Measurements from ENCODE around the gene PREX1.
"Not testable (repeated sequence)": the region's sequence is repeated elsewhere in the genome, so short reads cannot be mapped to it uniquely, and the experiment has no call there.

Gene PREX1

DNA sequence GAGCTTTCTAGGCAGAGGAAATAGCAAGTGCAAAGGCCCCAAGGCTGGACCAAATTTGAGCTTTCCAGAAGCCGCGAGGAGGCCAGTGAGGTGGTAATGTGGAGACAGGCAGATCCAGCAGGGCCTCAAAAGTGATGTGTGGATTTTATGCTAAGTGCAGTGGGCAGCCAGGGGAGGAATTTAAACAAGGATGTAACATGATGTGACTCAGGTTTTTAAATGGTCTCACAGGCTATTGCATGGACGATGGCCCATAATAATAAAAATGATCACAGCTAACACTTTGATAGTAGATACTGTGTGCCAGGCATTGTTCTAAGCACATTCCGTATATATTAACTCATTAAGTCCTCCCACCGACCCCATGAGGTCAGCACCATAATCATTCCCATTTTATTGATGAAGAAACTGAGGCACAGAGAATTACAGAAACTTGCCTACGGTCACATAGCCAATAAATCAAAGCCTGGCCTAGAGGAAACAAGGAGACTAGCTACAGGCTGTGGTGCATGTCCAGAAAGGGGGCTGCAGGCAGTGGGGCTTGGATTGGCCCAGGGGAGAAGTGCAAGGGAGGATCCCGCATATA is 18.0 kb upstream of the PREX1 start:
- no peak for DNase-seq

DNA sequence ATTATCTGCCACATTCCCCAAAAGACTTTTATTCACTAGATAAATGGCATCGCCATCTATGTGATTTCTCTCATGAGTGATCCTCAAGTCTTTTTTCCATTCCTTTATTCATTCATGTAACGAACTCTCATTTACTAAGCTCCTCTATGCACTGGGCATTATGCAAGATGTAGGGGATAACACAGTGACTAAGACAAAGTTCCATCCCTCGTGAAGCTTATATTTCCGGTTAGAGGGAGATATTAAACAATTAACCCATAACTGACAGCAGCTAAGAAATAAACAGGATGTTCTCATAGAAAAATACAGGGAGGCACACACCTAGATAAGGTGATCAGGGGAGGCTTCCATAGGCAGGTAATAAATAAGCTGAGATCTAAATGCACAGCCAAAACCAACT is 17.2 kb upstream of the PREX1 start:
- DNase-seq = no peak

DNA sequence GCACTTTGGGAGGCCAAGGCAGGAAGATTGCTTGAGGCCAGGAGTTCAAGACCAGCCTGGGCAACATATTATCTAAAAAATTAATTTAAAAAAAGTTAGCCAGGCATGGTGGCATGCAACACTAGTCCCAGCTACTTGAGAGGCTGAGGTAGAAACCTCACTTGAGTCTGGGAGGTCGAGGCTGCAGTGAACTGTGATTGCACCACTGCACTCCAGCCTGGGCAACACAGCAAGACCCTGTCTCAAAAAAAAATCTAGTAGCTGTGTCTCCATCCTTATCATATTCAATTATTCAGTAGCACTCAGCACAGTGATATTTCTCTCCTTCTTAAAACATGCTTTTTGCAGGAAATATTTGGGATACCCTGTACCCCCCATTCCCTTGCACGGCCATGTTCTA is 16.1 kb upstream of the PREX1 start:
- not testable (repeated sequence) for DNase-seq

DNA sequence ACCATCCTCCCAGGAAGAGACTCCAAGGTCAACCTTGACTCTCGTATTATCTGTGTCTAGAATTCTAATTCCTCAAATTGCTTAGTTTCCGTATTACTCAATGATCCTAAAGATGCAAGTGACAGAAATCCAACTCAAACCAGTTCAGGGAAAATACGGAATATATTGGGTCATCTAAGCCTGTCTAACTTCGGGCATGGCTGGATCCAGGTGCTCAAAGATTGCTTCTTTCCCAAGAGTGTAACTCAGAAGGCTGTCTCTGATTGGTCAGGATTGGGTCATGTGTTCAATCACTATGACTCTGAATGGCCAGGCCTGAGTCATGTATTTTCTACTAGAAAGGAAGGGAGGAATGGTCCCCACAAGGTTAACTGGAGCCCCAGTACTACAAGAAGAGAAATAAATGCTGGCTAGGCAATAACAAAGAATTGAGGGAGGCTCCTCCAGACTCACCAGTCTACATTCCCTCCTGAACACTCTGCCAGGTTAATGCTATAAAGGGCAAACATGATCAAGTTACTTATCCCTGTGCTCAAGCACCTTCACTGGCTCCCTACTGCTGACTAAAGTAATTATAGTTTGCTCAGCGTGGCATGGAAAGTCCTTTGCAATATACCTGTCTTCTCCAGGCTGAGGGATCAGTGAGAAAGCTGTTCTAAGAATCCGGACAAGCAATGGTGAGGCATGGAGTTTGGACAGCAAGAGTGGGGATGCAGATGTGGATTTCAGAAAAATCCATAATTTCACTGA is 15.4 kb upstream of the PREX1 start:
- DNase-seq = no peak

DNA sequence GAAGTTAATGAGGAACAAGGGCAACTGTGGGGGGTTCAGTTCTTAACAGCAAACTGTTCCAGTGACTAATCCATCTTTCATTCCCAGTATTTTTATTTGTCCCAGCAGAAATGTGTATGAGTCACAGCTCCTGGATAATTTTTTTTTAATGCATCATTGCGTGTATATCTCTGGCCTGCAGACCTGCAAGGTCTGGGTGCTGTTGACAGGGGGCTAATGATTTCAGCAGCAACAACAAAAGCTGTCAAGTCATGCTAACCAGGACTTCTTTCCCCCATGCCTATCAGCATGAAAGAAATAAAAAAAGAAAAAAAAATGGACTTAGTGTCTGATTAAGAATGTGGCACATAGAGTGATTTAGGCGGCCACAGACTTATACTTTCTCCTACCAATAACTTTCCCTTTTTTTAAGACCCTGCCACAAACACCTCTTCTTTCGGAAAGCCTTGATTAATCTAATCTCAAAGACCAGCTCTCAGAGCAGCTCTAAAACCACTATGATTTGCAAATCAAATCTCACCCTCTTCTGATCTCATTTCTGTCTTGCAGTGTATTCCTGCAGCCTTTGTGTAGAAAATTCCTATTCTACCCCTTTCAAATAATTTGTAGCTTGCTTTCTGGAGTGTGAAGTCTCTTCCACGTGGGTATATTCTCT is 14.2 kb upstream of the PREX1 start:
- no peak for DNase-seq

DNA sequence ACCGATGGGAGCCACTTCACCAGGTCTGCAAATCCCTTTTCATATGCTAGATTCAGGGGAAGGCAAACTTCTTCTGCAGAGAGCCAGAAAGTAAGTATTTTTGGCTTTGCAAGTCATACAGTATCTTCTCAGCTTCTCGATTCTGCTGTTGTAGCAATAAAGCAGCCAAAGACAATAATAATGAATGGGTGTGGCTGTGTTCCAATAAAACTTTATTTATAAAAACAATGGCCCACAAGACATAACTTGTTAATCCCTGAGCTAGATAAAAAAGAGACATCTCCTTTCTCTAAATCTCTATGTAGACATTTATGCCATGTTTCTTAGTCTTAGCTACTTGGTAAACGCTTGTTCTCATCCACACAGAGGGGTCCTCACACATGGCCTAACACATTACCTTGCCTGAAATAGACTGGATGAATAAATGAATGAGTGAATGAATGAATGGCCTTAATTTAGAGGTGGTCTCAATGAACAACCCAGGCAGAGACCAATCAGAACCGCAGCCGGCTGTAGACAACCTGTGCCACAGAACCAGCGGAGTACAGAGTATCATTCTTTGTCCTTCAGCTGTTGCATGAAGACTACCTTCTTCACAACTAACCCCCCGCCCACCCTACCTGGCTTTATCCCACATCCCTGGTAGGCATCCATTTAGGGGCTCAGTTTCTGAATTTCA is 13.5 kb upstream of the PREX1 start:
- DNase-seq = no peak

DNA sequence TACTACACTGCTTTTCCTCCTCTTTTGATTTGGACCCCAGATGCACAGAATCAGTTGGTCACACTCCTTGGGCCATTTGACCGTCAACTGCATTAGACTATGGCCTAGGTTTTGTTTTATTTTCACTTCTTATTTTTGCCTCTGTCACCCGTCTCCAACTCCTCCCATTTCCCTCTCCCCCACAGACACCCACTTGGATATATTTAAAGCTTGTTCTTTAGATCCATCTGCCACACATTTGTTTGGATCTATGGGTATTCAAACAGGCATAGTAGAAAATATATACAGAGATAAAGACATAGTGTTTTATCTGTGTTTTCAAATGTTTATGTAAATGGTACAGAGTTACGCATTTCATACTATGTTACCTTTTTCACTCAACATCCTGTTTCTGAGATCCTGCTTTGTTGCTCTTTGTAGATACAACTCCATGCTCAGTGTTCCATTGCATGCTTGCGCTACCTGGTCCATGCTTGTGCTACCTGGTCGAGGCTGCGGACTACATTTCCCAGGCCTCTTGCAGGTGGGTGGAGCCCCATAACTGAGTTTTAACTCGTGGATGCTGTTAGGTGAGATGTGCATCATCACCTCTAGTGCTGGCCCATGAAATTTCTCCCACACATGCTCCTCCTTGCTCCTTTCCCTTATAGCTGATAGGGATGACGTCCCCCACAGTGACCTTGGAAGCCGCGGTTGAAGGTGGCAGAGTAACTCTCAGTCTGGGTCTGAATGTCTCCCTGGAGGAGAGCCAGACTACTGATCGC is 11.5 kb upstream of the PREX1 start:
- no peak for DNase-seq

DNA sequence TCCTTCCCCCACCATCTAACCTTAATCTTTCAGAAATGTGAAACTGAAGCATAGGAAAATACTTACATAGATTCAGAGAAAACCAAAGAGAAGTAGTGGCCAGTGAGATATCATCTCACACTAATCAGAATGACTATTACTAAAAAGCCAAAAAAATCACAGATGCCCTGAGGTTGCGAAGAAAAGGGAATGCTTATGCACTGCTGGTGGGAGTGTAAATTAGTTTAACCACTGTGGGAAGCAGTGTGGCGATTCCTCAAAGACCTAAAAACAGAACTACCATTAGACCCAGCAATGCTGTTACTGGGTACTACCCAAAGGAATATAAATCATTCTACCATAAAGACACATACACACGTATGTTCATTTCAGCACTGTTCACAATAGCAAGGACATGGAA is 9.2 kb upstream of the PREX1 start:
- DNase-seq = no peak

DNA sequence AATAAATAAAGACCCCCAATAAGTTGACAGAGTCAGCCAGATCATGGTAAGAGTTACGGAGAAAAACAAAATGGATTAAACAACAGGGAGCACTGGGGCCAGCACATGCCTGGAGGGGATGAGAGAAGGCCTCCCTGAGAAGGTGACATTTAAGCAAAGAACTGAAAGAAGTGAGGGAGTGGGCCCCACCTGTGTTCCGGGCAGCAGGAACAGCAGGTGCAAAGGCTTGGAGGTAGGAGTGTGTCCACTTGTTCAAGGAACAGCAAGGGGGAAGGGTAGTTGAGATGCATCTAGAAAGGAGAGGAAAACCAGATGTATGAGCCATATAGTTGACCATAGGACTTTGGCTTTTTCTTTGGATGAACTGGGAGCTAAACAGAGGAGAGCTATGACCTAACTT is 7.6 kb upstream of the PREX1 start:
- no peak for DNase-seq

DNA sequence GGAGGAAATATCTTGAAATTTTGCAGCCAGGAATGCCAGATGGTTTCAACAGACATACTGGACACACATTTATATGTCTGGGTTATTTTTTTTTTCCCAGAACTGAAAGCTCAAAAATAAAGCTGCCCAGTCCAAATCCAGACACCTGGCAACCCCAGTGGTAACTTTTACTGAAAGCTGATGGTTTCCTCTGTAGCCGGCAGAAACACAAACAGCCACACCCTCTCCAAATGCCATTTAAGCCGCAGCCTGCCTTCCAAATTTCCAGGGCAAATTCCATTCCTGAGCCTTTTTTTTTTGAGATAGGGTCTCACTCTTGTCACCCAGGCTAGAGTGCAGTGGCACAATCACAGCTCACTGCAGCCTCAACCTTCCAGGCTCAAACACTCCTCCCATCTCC is 6.5 kb upstream of the PREX1 start:
- no peak for DNase-seq

DNA sequence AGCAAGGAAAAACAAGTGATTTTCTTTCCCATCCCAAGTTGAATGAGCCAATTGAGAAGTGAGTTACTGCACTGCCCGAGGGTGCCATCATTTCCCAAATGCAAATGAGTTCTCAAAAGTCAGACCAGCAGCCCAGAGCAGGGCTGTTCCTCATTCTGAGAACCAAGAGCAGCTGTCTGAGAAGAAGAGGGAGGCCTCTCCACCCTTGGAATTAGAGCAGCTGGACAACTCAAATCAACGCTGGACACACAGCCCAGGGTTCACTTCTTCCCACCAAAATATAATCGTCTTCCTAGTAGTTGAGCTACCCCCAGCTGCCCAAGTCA is 4.6 kb upstream of the PREX1 start:
- no peak for DNase-seq

DNA sequence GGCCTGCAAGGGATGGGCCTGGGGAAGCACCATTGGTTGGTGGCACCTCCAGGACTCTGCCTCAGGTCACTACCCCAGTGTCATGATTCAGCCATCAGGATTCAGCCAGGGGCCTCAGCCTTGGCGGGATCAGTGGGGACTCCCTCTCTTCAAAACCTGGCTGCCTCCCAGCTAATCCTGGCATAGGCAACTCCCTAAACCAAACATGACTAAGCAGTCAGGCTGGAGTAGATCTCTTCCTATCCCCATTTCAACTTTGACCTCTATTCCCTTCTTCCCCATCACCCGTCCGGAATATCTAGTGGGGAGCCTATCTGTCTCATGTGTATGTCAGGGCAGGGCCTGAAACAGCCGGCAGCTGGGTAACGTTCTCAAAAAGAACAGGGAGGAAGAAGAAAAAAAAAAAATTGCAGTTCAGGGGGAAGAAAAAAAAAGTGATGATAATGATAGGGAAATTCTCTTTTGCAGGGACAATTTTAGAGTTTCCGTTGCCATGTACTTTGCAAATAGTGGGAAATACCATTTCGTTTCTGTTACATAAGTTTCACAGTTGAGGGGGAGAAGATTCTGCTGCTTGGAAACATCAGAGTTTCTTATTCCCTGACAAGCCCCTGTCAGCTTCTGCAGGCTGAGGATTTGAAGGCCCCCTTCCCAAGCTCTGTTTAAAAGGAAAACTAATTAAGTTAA is 4.1 kb upstream of the PREX1 start:
- DNase-seq = no peak

DNA sequence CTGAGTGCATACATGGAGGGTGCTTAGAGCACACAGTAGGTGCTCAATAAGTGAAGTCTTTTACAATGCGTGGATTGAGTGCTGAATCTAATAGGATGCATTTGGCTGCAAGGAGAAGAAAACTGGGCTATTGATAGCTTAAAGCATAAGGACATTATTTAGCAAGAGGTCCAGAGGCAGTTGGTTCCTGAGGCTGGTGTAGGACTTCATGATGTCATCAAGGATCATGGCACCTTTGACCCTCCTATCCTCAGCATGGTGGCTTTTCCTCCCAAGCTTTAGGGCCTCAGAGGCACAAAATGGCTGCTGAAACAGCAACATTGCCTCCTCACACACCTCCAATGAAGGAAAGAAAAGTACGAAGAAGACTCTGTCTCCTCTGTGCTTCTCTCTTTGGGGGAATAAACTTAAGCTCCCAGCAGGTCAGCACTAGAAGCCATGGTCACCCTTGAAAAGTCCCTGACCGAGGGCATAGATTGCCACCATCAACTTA is 3.1 kb upstream of the PREX1 start:
- DNase-seq = no peak

DNA sequence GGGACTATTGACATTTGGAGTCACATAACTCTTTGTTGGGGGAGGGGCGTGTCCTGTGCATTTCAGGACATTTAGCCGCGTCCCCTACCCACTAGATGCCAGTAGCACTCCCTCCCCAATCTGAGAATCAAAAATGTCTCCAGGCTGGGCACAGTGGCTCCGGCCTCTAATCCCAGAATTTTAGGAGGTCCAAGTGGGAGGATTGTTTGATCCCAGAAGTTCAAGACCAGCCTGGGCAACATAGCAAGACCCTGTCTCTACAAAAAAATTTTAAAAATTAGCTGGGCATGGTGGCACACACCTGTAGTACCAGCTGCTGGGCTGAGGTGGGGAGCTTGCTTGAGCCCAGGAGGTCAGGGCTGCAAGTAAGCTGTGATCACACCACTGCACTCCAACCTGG is 2.1 kb upstream of the PREX1 start:
- DNase-seq = no peak

DNA sequence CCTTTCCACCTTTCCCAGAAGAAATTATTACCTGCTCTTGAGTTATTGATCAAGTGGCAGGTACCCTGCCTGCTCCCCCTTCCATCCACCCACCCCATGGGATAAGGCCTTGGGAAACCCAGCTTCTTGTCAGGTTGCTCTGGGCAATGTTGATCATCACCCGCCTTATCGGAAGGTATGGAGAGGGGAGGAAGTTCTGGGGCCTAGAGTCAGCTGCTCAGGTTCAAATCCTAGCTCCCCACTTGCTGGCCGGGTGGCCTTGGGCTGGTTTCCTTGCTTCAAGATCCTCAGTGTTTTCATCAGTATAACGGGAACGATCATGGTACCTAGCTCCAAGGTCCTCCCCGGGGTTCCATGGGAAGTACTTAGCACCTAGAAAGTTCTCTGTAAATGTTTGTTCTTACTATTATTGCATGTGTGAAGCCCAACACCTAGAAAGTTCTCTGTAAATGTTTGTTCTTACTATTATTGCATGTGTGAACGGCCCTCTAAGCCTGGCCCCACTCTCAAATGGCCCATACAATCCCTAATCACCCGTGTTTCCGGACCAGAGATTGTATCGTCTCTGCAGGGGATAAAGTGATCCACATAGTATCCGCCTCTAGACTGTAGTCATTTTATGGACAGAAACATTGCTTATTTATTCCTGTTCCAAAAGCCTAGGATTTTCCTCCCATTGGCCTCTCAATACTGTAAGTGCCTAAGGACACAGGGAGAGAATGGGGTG is 1.1 kb upstream of the PREX1 start:
- DNase-seq = no peak

DNA sequence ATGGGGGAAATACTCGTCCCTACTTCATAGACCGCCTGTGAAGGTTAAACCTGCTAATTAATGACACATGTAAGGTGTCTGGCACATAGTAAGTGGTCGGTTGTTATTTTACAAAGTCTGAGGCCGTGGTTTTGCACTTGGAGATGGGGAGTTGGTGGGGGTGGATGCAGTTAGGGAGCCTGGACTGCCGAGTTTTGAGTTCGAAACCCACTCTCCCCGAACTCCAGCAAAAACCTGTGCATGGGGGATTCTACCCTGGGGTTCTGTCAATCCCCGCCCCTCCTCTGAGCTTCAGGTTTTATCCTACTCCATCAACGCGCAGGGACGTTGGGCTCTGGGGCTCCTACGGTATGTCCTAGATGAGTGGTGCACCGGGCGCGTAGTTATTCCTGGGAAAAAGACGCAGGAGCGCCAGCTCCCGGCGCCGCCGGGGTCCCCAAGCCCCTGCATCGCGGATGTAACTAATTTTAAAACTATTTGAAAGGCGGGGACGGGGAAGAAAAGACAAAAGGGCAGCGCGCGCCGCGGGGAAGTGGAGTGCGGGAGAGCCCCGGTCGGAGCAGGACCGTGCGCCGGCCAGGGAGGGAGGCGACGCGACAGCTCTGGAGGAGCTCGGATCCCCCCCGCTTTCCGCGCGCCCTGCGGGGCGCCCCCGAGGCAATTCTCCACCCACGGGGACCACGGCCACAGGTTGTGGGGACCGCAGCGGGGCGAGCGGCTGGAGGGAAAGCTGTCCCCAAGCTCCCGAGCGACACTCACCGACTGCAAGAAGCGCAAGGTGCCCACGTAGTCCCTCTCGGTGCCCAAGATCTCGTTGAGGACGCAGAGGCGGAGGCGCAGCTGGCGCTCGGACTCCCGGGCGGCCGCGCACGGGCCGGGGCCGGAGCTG is 672 bp downstream of the PREX1 start:
- no peak for DNase-seq

DNA sequence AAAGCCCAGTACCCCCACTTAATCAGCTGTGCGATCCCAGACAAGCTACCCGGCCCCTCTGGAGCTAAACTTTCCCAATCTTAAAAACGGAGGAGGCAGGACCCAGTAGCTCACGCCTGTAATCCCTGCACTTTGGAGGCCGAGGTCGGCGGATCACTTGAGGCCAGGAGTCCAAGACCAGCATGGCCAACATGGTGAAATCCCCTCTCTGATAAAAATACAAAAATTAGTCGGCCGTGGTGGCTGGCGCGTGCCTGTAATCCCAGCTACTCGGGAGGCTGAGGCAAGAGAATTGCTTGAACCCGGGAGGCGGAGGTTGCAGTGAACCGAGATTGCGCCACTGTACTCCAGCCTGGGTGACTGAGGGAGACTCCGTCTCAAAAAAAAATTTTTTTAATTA is 1.3 kb downstream of the PREX1 start:
- not testable (repeated sequence) for DNase-seq

DNA sequence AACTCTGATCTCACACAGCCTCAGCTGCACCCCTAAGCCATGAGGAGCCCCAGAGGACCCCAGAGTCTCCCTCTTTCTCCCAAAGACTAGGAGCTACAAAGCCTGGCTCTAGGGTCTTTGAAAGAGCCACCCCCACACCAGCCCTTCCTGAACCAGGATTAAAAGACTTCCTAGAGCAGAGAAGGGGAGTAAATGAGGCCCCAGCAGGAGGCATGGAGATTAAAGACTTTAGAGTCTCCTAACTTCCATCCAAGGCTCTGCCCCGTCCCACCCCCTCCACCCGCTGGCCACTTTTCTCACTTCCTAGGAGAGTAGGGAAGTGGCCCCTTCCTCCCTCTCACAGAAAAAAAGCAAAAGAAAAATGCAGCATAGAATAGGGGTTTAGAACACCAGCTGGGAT is 1.7 kb downstream of the PREX1 start:
- no peak for DNase-seq

DNA sequence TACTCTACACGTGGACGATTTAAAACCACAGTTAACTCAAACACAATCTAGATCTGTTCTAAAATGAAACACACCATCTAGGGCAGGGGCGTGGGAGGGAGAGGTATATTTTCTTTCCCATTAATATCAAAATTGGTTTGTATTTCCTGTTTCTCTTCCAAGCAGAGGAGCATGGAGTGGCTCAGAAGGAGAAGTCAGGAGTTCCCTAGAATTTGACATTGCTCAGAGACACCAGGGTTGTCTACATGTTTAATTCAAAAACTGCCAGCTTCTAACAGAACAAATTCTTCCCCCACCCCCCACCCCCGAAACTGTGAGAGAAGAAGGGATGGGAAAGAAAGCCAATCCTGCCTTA is 2.3 kb downstream of the PREX1 start:
- no peak for DNase-seq

DNA sequence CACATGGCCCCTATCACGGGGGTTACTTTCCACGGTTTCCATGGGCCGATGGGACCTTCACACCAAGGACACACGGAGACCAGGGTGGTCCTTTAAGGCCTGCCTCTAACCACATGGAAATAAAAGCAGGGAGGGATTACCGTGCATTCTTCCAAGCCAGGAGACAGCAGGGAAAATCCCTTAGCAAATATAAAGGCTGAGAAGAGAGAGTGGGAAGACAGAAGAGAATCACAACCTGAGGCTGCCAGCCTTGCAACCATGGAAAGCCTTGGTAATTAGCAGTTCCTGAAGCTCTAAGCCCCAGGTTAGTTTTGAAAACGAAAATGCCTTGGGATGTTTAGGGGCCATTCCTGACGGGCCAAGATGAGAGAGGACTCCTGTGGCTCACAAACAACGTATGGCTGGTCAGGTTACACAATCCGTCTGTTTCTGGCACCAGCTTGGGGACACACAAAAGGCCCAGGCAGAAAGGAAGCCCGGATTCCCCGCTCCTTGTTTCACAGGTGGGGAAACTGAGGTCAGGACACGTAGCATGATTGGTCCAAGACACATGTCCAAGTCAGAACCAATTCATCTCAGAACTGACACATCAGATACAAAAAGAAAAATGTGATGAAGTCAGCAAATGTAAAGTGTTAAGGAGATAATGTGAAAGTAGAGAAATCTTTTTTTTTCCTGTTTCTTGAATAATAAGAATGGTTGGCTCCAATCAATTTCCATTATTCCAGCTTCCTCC is 2.8 kb downstream of the PREX1 start:
- no peak for DNase-seq

All from stimulated activated CD4-positive, alpha-beta T cell treated with anti-CD3 and anti-CD28 coated beads, Interleukin-12 subunit alpha, Interleukin-12 subunit beta, amount 100 ng/mL, for 4 hours (primary cell).